Kidney tubule cell (primary cell): Measurements from ENCODE around the gene FAM161A.

Experiments used
- DNase-seq: peaks from one replicate; pipeline ENCODE4 v3.0.0-alpha.2; 2018; ENCODE audit warnings: low spot score

Gene FAM161A

GRCh38 chr2:61786876-61787275, 67.0 kb downstream of the FAM161A start:
- DNase-seq, result no peak

- DNase-seq, result no peak
Measured at GRCh38 chr2:61785583-61785982, 68.3 kb downstream of the FAM161A start.

GRCh38 chr2:61784643-61785042, 69.2 kb downstream of the FAM161A start:
- DNase-seq, result no peak

- DNase-seq, result no peak
Measured at GRCh38 chr2:61775956-61776570, 77.8 kb downstream of the FAM161A start.
